Activated T-cell treated with anti-CD3 and anti-CD28 coated beads for 48 hours (primary cell): ENCODE measurements around the gene HCFC1R1.

Experiments
- DNase-seq: peaks from one replicate; pipeline ENCODE4 v3.0.0-alpha.2; 2020; ENCODE audit warnings: low read depth

Gene HCFC1R1

GRCh38 chr16:2975161-2975795, 48.5 kb downstream of the HCFC1R1 start:
- DNase-seq, result no peak

GRCh38 chr16:2974319-2975056, 49.3 kb downstream of the HCFC1R1 start:
- no peak for DNase-seq

- DNase-seq, result no peak
Observed at GRCh38 chr16:2973605-2974318, 50.0 kb downstream of the HCFC1R1 start.

GRCh38 chr16:2973093-2973492, 50.6 kb downstream of the HCFC1R1 start:
- DNase-seq, result no peak
